ENCODE data around the gene PSMC5.

DNA sequence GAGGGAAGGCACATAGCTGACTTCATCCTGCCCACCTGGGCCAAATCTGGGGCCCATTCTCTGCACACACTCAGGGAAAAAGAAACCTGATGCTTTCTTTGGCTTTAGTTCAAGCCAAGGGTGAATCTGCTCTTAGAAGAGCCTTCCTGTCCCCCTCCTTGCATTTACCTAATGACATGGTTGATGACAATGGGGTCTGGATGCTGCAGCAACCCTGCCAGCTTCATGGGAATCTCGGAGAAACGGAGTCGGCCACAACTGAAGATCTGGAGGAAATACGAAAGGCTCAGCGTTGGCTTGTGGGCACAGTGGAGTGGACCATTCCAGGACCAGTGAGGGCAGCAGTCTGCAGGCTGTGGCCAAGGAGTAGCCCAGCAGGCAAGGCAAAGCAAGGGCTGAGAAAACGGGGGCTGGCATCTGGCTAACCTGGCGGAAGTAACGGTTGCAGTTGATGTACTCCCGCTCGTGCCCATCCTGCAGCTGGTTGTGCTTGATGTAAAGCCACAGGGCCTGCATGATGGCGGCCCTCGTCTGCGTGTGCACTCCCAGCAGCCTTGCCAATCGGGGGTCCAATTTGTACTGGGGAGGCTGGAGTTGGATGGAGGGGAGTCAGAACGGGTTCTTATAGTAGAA, 6.6 kb downstream of the PSMC5 start:
- TF ChIP-seq POLR2AphosphoS5 (IDR thresholded peaks at IDR 0.05; ENCODE audit: low read depth) (no peak), CTCF (conservative IDR thresholded peaks at IDR 0.05; ENCODE audit: low read depth in 2 of 2) (no peak), ZNF114 (CRISPR knock-in tag; IDR thresholded peaks at IDR 0.05) (no peak), STAT1 (IDR thresholded peaks at IDR 0.05; ENCODE audit: unreplicated experiment) (no peak), EZH2 (IDR thresholded peaks at IDR 0.05; ENCODE audit: low read depth, unreplicated experiment) (no peak), JUNB (IDR thresholded peaks at IDR 0.05; ENCODE audit: unreplicated experiment) (no peak), EZH2phosphoT487 (IDR thresholded peaks at IDR 0.05; ENCODE audit: unreplicated experiment) (no peak), CREB1 (CRISPR knock-in tag; IDR thresholded peaks at IDR 0.05; ENCODE audit: low read depth) (no peak)
- TF ChIP-seq, protein P1, sequence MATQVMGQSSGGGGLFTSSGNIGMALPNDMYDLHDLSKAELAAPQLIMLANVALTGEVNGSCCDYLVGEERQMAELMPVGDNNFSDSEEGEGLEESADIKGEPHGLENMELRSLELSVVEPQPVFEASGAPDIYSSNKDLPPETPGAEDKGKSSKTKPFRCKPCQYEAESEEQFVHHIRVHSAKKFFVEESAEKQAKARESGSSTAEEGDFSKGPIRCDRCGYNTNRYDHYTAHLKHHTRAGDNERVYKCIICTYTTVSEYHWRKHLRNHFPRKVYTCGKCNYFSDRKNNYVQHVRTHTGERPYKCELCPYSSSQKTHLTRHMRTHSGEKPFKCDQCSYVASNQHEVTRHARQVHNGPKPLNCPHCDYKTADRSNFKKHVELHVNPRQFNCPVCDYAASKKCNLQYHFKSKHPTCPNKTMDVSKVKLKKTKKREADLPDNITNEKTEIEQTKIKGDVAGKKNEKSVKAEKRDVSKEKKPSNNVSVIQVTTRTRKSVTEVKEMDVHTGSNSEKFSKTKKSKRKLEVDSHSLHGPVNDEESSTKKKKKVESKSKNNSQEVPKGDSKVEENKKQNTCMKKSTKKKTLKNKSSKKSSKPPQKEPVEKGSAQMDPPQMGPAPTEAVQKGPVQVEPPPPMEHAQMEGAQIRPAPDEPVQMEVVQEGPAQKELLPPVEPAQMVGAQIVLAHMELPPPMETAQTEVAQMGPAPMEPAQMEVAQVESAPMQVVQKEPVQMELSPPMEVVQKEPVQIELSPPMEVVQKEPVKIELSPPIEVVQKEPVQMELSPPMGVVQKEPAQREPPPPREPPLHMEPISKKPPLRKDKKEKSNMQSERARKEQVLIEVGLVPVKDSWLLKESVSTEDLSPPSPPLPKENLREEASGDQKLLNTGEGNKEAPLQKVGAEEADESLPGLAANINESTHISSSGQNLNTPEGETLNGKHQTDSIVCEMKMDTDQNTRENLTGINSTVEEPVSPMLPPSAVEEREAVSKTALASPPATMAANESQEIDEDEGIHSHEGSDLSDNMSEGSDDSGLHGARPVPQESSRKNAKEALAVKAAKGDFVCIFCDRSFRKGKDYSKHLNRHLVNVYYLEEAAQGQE (IDR thresholded peaks at IDR 0.05; ENCODE audit: unreplicated experiment): no peak
